K562 (cell line): Measurements from ENCODE around the gene SLC34A3. TPM values are rescaled to one million over a fixed set of nuclear protein-coding genes. Genes with fewer than 3 reads are reported as not detected.

Experiments used
- ATAC-seq: fragments of 200-7000 bp; cut with Tn5 transposase; 3 replicates; pipeline ENCODE4 v1.9.1; 2020; ENCODE audit warnings: moderate library complexity
- BruUV-seq: library from RNA; stranded (reverse); fragments of 400-500 nt; replicated peaks from 2 replicates; lab custom pipeline; 2021; lab: Mats Ljungman, UMichigan
- CTCF ChIA-PET: fragments of 300-600 bp; formaldehyde crosslinking; extraction: SDS; loops from one replicate; lab custom pipeline; 2021; ENCODE audit warnings: low intra/inter-chr PET ratio; lab: Yijun Ruan, JAX
- POLR2A ChIA-PET: fragments of 300-600, 350-650 bp; sonication (Branson Sonifier 250); formaldehyde crosslinking; extraction: SDS; loops from one replicate; lab custom pipeline; 2021; ENCODE audit warnings: antibody characterized with exemption, inconsistent platforms; lab: Yijun Ruan, JAX
- DNase-seq, 4 experiments: peaks; one replicate each; pipeline versions ENCODE4 v3.0.0 to v3.0.0-alpha.2; 2011 to 2018; ENCODE audit warnings: low spot score in 3 of 4, mixed read lengths in 3 of 4; ENCODE audit errors: extremely low read depth in 1 of 4
- FAIRE-seq: peaks from 2 replicates; lab custom pipeline; 2011; peaks lifted over from hg19 to GRCh38; lab: Jason Lieb, UNC
- H2AFZ ChIP-seq: 2 replicates; pipeline ENCODE4 v1.6.0; 2011; ENCODE audit warnings: low read depth, low read length, control low read depth, inconsistent platforms
- H3K27ac ChIP-seq: fragments of 200-600 bp; 3 replicates; pipeline ENCODE4 v1.8.0; 2011; ENCODE audit warnings: low read depth, mild to moderate bottlenecking, control low read depth, inconsistent platforms, low read length, moderate library complexity, mixed read lengths; ENCODE audit errors: extremely low read depth
- H3K27me3 ChIP-seq, 2 experiments: fragments of 300-600 bp in 1 of 2; 2 replicates in 1 of 2; 3 replicates in 1 of 2; pipeline versions ENCODE4 v1.6.0 to v1.8.0; 2011; ENCODE audit warnings: inconsistent platforms in 2 of 2, low read length in 2 of 2, mild to moderate bottlenecking in 1 of 2, mixed read lengths in 1 of 2, moderate library complexity in 1 of 2; ENCODE audit not compliant: control insufficient read depth in 2 of 2, insufficient read depth in 2 of 2
- H3K36me3 ChIP-seq: fragments of 300-600 bp; 3 replicates; pipeline ENCODE4 v1.8.0; 2011; ENCODE audit warnings: mild to moderate bottlenecking, low read length, inconsistent platforms; ENCODE audit not compliant: control insufficient read depth, insufficient read depth
- H3K4me1 ChIP-seq, 2 experiments: fragments of 200-600 bp in 1 of 2; replicated peaks in 1 of 2; 2 replicates in 1 of 2; 3 replicates in 1 of 2; pipeline versions ENCODE4 v1.5.1 to v1.8.0; 2011; ENCODE audit warnings: inconsistent platforms in 2 of 2, low read length in 2 of 2, mild to moderate bottlenecking in 1 of 2, mixed read lengths in 1 of 2, moderate library complexity in 1 of 2; ENCODE audit not compliant: control insufficient read depth in 2 of 2, insufficient read depth in 2 of 2
- H3K4me2 ChIP-seq: 2 replicates; pipeline ENCODE4 v1.6.1; 2011; ENCODE audit warnings: low read length, control low read depth, inconsistent platforms, mixed read lengths; ENCODE audit not compliant: insufficient read depth
- H3K4me3 ChIP-seq: fragments of 200-600 bp; sonication (generic), shearing (Covaris generic); 2 replicates; pipeline ENCODE4 v1.5.1; 2016; ENCODE audit warnings: control low read depth, inconsistent platforms
- H3K79me2 ChIP-seq: fragments of 200-600 bp; 3 replicates; pipeline ENCODE4 v1.8.0; 2011; ENCODE audit warnings: low read length, inconsistent platforms; ENCODE audit not compliant: control insufficient read depth, insufficient read depth
- H3K9ac ChIP-seq, 2 experiments: 2 replicates each; pipeline versions ENCODE4 v1.6.0 to v1.6.1; 2011; ENCODE audit warnings: low read depth in 2 of 2, low read length in 2 of 2, control low read depth in 1 of 2, inconsistent platforms in 1 of 2, mild to moderate bottlenecking in 1 of 2, mixed read lengths in 1 of 2; ENCODE audit not compliant: insufficient read depth in 1 of 2
- H3K9me1 ChIP-seq: one replicate; pipeline ENCODE4 v1.6.0; 2011; ENCODE audit warnings: inconsistent platforms, mild to moderate bottlenecking, low read length, moderate library complexity; ENCODE audit not compliant: control insufficient read depth, insufficient read depth
- H3K9me3 ChIP-seq: replicated peaks from 2 replicates; pipeline ENCODE4 v1.5.1; 2011; ENCODE audit warnings: low read depth, low read length, inconsistent platforms; ENCODE audit not compliant: control insufficient read depth, insufficient read depth
- H4K20me1 ChIP-seq: replicated peaks from 2 replicates; pipeline ENCODE4 v1.6.1; 2011; ENCODE audit warnings: low read length, inconsistent platforms, mixed read lengths; ENCODE audit not compliant: control insufficient read depth, insufficient read depth
- DMBX1 ChIP-seq: fragments of 250-450 bp; sonication (Bioruptor Pico); IDR thresholded peaks from 2 replicates; pipeline ENCODE4 v1.8.0; 2022; ENCODE audit warnings: inconsistent platforms, mild to moderate bottlenecking, moderate library complexity, borderline replicate concordance
- RBFOX2 ChIP-seq: fragments of 200-400 bp; formaldehyde crosslinking; IDR thresholded peaks from 2 replicates; pipeline ENCODE4 v1.6.1; 2017; ENCODE audit warnings: low read depth, mild to moderate bottlenecking, low read length, moderate library complexity
- ZFP36 ChIP-seq: fragments of 150-350 bp; IDR thresholded peaks from 2 replicates; pipeline ENCODE4 v1.6.1; 2018; ENCODE audit warnings: low read length, low read depth; ENCODE audit not compliant: partially characterized antibody
- WGBS: fragments of 100-300 bp; shearing (Covaris generic); methylation state at CpG from one replicate; pipeline ENCODE4 v1.1.6; 2016; ENCODE audit warnings: low coverage, mixed read lengths; ENCODE audit not compliant: insufficient coverage; ENCODE audit errors: missing lambda C conversion rate; 5-methylcytosine and 5-hydroxymethylcytosine counted together
- in situ Hi-C: fragments of 300-500 bp; cut with MboI; formaldehyde crosslinking; loops from 4 replicates; pipeline ENCODE4 v1.15.0; 2018; ENCODE audit warnings: inconsistent platforms, mixed read lengths
- intact Hi-C: fragments of 100-400 bp; cut with micrococcal nuclease; formaldehyde crosslinking; loops from 2 replicates; pipeline ENCODE4 v1.14.2; 2022
- polyA plus RNA-seq, 8 experiments: library from polyadenylated mRNA; depleted of rRNA in 4 of 8; stranded (reverse) in 5 of 8; unstranded in 3 of 8; fragments of >200 nt; fragmentation: Nextera tagmentation in 2 of 8; fragmentation: Illumina TruSeq in 1 of 8; extraction: Ambion mirVana in 2 of 8; extraction: Trizol in 1 of 8; gene quantifications; 2 replicates each; pipeline versions ENCODE4 v1.2.1 to v1.2.3, GENCODE V29; 2011 to 2014; ENCODE audit warnings: inconsistent platforms in 1 of 8, missing spikeins in 1 of 8
- total RNA-seq, 7 experiments: library from RNA; depleted of rRNA in 6 of 7; stranded (reverse); fragments of >200 nt in 6 of 7; fragmentation: Illumina TruSeq in 2 of 7; extraction: Trizol in 2 of 7; gene quantifications; 2 replicates each; pipeline versions ENCODE4 v1.2.1 to v1.2.3, GENCODE V29; 2011 to 2021; ENCODE audit warnings: low replicate concordance in 1 of 7

The SLC34A3 gene
- total and polyA plus RNA-seq, 9 of the 15 experiments (the other 6 are each of a cell fraction or from before 2014, with no cell fraction given) = not detected

- H3K4me2 ChIP-seq = no peak overlapping the region
- CTCF ChIA-PET = interaction anchor here (0.8 to 2.6 kb wide), 5 partner anchors 38 to 181 kb away, joined by 3 to 19 read pairs (median 5); partner anchors contain the start of genes ANAPC2, MAN1B1, NPDC1 and SSNA1
- H3K4me3 ChIP-seq = no peak overlapping the region
- no peaks in the 10 kb centered on the region for H4K20me1 ChIP-seq
- no peaks in the 10 kb centered on the region for H3K79me2 ChIP-seq
- BruUV-seq = no TSS peak
- no peak for FAIRE-seq
- H3K9me3 ChIP-seq = no peaks in the 10 kb centered on the region
- no peak overlapping the region for H3K27ac ChIP-seq
- 35% methylated on average over 15 of the region's 18 CpGs for WGBS
- no peaks in the 10 kb centered on the region for H3K27me3 ChIP-seq
- peak overlapping the region in 1 of 2 experiments; percentile 81; a peak in 1 of 4 replicates for H3K9ac ChIP-seq
- H3K36me3 ChIP-seq = no peaks in the 10 kb centered on the region
- ATAC-seq = no peak
- intact Hi-C loops = loop anchor here (1.0 to 2.0 kb wide), 3 partner anchors 38 to 176 kb away; partner anchors contain the start of genes ANAPC2 and SSNA1
- no peaks in the 10 kb centered on the region for H3K9me1 ChIP-seq
- H2AFZ ChIP-seq = no peak overlapping the region
- peaks cover 21 to 96% of the 10 kb centered on the region in 2 experiments for H3K4me1 ChIP-seq
- TF ChIP-seq ZFP36 = peak; percentile 12
- 0 out of 2 replicates have a peak, but pooled peaks have one; percentile 2 for TF ChIP-seq RBFOX2
- no peak for TF ChIP-seq DMBX1
- TF ChIP-seq, all 486 proteins: peak for 2
- in situ Hi-C loops = loop anchor here (5.0 to 25.0 kb wide), 3 partner anchors 39 to 439 kb away; partner anchors contain the start of genes ANAPC2, CCDC183, SSNA1 and TMEM141
- no peak for DNase-seq
- POLR2A ChIA-PET = interaction anchor here (0.7 to 1.9 kb wide), 4 partner anchors 14 to 40 kb away, joined by 3 to 6 read pairs (median 4); partner anchors contain the start of genes ANAPC2, SSNA1 and TUBB4B
These were observed 4.2 kb upstream of the SLC34A3 start for GRCh38 chr9:137226338-137227053.
